HEK293 (cell line): ENCODE results near the gene ELL2.

Experiments used
- CTCF ChIA-PET: fragments of 350-600 bp; formaldehyde crosslinking; extraction: SDS; loops from one replicate; lab custom pipeline; 2021; ENCODE audit warnings: antibody characterized with exemption; lab: Yijun Ruan, JAX
- POLR2A ChIA-PET: fragments of 300-600 bp; formaldehyde crosslinking; extraction: SDS; loops from one replicate; lab custom pipeline; 2020; ENCODE audit warnings: antibody characterized with exemption, inconsistent platforms; lab: Yijun Ruan, JAX
- H3K27ac ChIP-seq: fragments of 200-500 bp; sonication (Bioruptor generic); 2 replicates; pipeline ENCODE4 v1.5.1; 2014; ENCODE audit warnings: low read depth, low read length, control low read depth, inconsistent platforms; ENCODE audit errors: extremely low read depth
- H3K36me3 ChIP-seq, 2 experiments: fragments of 200-500 bp in 1 of 2; sonication (Bioruptor generic) in 1 of 2; 1 replicate in 1 of 2; 2 replicates in 1 of 2; pipeline ENCODE4 v1.5.1; 2014 to 2017; ENCODE audit warnings: inconsistent platforms in 2 of 2, low read length in 2 of 2; ENCODE audit not compliant: control insufficient read depth in 2 of 2, insufficient read depth in 1 of 2
- H3K4me1 ChIP-seq: fragments of 200-500 bp; sonication (Bioruptor generic); 2 replicates; pipeline ENCODE4 v1.5.1; 2014; ENCODE audit warnings: mild to moderate bottlenecking, low read length, inconsistent platforms; ENCODE audit not compliant: control insufficient read depth, insufficient read depth
- H3K4me3 ChIP-seq: 2 replicates; pipeline ENCODE4 v1.5.1; 2011; ENCODE audit warnings: low read depth, mild to moderate bottlenecking, control low read depth, low read length, moderate library complexity
- H3K9me3 ChIP-seq: fragments of 200-500 bp; sonication (Bioruptor generic); 2 replicates; pipeline ENCODE4 v1.5.1; 2014; ENCODE audit warnings: low read depth, low read length, inconsistent platforms; ENCODE audit not compliant: control insufficient read depth, insufficient read depth
- CTCF ChIP-seq: fragments of 450-650 bp; formaldehyde crosslinking; IDR thresholded peaks from 2 replicates; pipeline ENCODE4 v1.5.1; 2016; ENCODE audit warnings: missing biosample characterization, missing genetic modification characterization
- HOXC10 ChIP-seq: sonication (generic); formaldehyde crosslinking; IDR thresholded peaks from 2 replicates; pipeline ENCODE4 v1.8.1; 2023; ENCODE audit warnings: mild to moderate bottlenecking, missing genetic modification reagents
- KLF10 ChIP-seq: fragments of 450-650 bp; IDR thresholded peaks from 2 replicates; pipeline ENCODE4 v1.5.1; 2018; ENCODE audit warnings: missing biosample characterization, mild to moderate bottlenecking, missing genetic modification characterization
- KLF16 ChIP-seq: fragments of 450-650 bp; formaldehyde crosslinking; IDR thresholded peaks from 2 replicates; pipeline ENCODE4 v1.5.1; 2017; ENCODE audit warnings: missing biosample characterization, missing genetic modification characterization
- SP2 ChIP-seq: fragments of 450-650 bp; formaldehyde crosslinking; IDR thresholded peaks from 2 replicates; pipeline ENCODE4 v1.5.1; 2016; ENCODE audit warnings: missing biosample characterization, missing genetic modification characterization
- TRIM28 ChIP-seq: IDR thresholded peaks from 2 replicates; pipeline ENCODE4 v1.6.1; 2011; ENCODE audit warnings: low read length, control low read depth, borderline replicate concordance
- TSHZ1 ChIP-seq: fragments of 450-650 bp; formaldehyde crosslinking; IDR thresholded peaks from 2 replicates; pipeline ENCODE4 v1.5.1; 2016; ENCODE audit warnings: missing biosample characterization, missing genetic modification characterization, borderline replicate concordance
- ZNF112 ChIP-seq: fragments of 450-650 bp; formaldehyde crosslinking; IDR thresholded peaks from 2 replicates; pipeline ENCODE4 v1.5.0; 2017; ENCODE audit warnings: missing biosample characterization, missing genetic modification characterization
- ZNF19 ChIP-seq: fragments of 450-650 bp; formaldehyde crosslinking; IDR thresholded peaks from 2 replicates; pipeline ENCODE4; 2016; ENCODE audit warnings: missing biosample characterization, missing genetic modification characterization, low read depth
- ZNF211 ChIP-seq: fragments of 450-650 bp; formaldehyde crosslinking; IDR thresholded peaks from 2 replicates; pipeline ENCODE4 v1.5.1; 2016; ENCODE audit warnings: low read depth, missing biosample characterization, missing genetic modification characterization
- ZNF335 ChIP-seq: fragments of 450-650 bp; formaldehyde crosslinking; conservative IDR thresholded peaks from 2 replicates; pipeline ENCODE4 v1.5.1; 2016; ENCODE audit warnings: missing biosample characterization, missing genetic modification characterization
- ZNF362 ChIP-seq: fragments of 450-650 bp; formaldehyde crosslinking; IDR thresholded peaks from 2 replicates; pipeline ENCODE4 v1.5.1; 2016; ENCODE audit warnings: missing biosample characterization, missing genetic modification characterization
- ZNF473 ChIP-seq: fragments of 450-650 bp; formaldehyde crosslinking; IDR thresholded peaks from 2 replicates; pipeline ENCODE4 v1.5.1; 2017; ENCODE audit warnings: missing biosample characterization, missing genetic modification characterization
- ZNF558 ChIP-seq: fragments of 450-650 bp; formaldehyde crosslinking; IDR thresholded peaks from 2 replicates; pipeline ENCODE4 v1.5.1; 2016; ENCODE audit warnings: missing biosample characterization, missing genetic modification characterization
- ZNF585B ChIP-seq: fragments of 450-650 bp; formaldehyde crosslinking; IDR thresholded peaks from 2 replicates; pipeline ENCODE4 v1.5.1; 2016; ENCODE audit warnings: missing biosample characterization, missing genetic modification characterization
- ZNF610 ChIP-seq: fragments of 450-650 bp; formaldehyde crosslinking; IDR thresholded peaks from 2 replicates; pipeline ENCODE4 v1.5.1; 2016; ENCODE audit warnings: missing biosample characterization, missing genetic modification characterization, borderline replicate concordance
- ZNF645 ChIP-seq: fragments of 450-650 bp; formaldehyde crosslinking; IDR thresholded peaks from 2 replicates; pipeline ENCODE4; 2016; ENCODE audit warnings: missing biosample characterization, missing genetic modification characterization
- ZNF692 ChIP-seq: fragments of 450-650 bp; formaldehyde crosslinking; IDR thresholded peaks from 2 replicates; pipeline ENCODE4 v1.5.1; 2016; ENCODE audit warnings: missing biosample characterization, missing genetic modification characterization
- ZNF747 ChIP-seq: fragments of 450-650 bp; formaldehyde crosslinking; IDR thresholded peaks from 2 replicates; pipeline ENCODE4 v1.5.1; 2016; ENCODE audit warnings: missing biosample characterization, missing genetic modification characterization
- ZNF791 ChIP-seq: fragments of 450-650 bp; formaldehyde crosslinking; IDR thresholded peaks from 2 replicates; pipeline ENCODE4 v1.5.1; 2016; ENCODE audit warnings: missing biosample characterization, missing genetic modification characterization
- ZNF843 ChIP-seq: fragments of 450-650 bp; formaldehyde crosslinking; IDR thresholded peaks from 2 replicates; pipeline ENCODE4 v1.5.1; 2016; ENCODE audit warnings: missing biosample characterization, missing genetic modification characterization
- ZSCAN16 ChIP-seq: fragments of 450-650 bp; formaldehyde crosslinking; IDR thresholded peaks from 2 replicates; pipeline ENCODE4 v1.5.1; 2016; ENCODE audit warnings: missing biosample characterization, missing genetic modification characterization
- ZSCAN4 ChIP-seq: fragments of 450-650 bp; formaldehyde crosslinking; IDR thresholded peaks from 2 replicates; pipeline ENCODE4 v1.5.1; 2017; ENCODE audit warnings: missing biosample characterization, missing genetic modification characterization

ELL2 gene

GRCh38 chr5:95861864-95862561 lies 99.6 kb downstream of the ELL2 start:
- H3K9me3 ChIP-seq: no peaks in the 10 kb centered on the region
- H3K4me3 ChIP-seq: no peak overlapping the region
- H3K4me1 ChIP-seq: peaks cover 23% of the 10 kb centered on the region
- H3K27ac ChIP-seq: peak overlapping the region; percentile 14; the same call in 1 of the 2 replicates
- CTCF ChIA-PET: interaction anchor here (0.6 to 2.1 kb wide), 13 partner anchors 8 to 824 kb away, joined by 3 to 7 read pairs (median 3); no protein-coding TSS in a partner anchor
- TF ChIP-seq ZNF335 (tag by site-specific recombination) (0 out of 2 replicates have a peak, but pooled peaks have one; percentile 33), ZNF558 (tag by site-specific recombination) (no peak), ZNF747 (tag by site-specific recombination) (no peak), ZNF362 (0 out of 2 replicates have a peak, but pooled peaks have one; percentile 8), TRIM28 (0 out of 2 replicates have a peak, but pooled peaks have one; percentile 8)
- POLR2A ChIA-PET: no interaction called here
- no peaks in the 10 kb centered on the region for H3K36me3 ChIP-seq

- H3K9me3 ChIP-seq: no peaks in the 10 kb centered on the region
- no peak overlapping the region for H3K4me3 ChIP-seq
- H3K4me1 ChIP-seq: peaks cover 23% of the 10 kb centered on the region
- peak overlapping the region; percentile 14; the same call in 1 of the 2 replicates for H3K27ac ChIP-seq
- no peaks in the 10 kb centered on the region for H3K36me3 ChIP-seq
- ChIA-PET POLR2A (interaction anchor here (0.6 kb wide), 1 partner anchor 891 kb away, joined by 5 read pairs; no protein-coding TSS in a partner anchor), CTCF (interaction anchor here (0.6 to 2.1 kb wide), 12 partner anchors 9 to 484 kb away, joined by 3 to 7 read pairs (median 3); partner anchors contain the start of gene ELL2)
- TF ChIP-seq ZNF211 (no peak), KLF16 (tag by site-specific recombination) (no peak), HOXC10 (CRISPR knock-in tag) (no peak), ZNF112 (no peak), TSHZ1 (tag by site-specific recombination) (no peak; the same call in 1 of the 2 replicates), KLF10 (tag by site-specific recombination) (peak; percentile 72; the same call in 1 of the 2 replicates), ZSCAN4 (tag by site-specific recombination) (no peak), ZNF19 (no peak), CTCF (tag by site-specific recombination) (no peak), ZSCAN16 (tag by site-specific recombination) (no peak), ZNF791 (tag by site-specific recombination) (no peak), ZNF843 (tag by site-specific recombination) (no peak), ZNF473 (no peak), ZNF610 (tag by site-specific recombination) (no peak), SP2 (tag by site-specific recombination) (no peak), ZNF645 (tag by site-specific recombination) (no peak), ZNF585B (tag by site-specific recombination) (no peak), ZNF692 (tag by site-specific recombination) (peak; percentile 55)
Observed at GRCh38 chr5:95861221-95861863, 100.3 kb downstream of the ELL2 start.
